WTC11 (cell line): ENCODE results near the gene CCDC137. TPM values are rescaled to one million over a fixed set of nuclear protein-coding genes. Genes with fewer than 3 reads are reported as not detected.

Experiments
- ATAC-seq: fragments of 200-7000 bp; cut with Tn5 transposase; 2 replicates; pipeline ENCODE4 v1.10.0; 2021; ENCODE audit warnings: mild to moderate bottlenecking, moderate library complexity
- CTCF ChIA-PET: fragments of 300-600 bp; sonication (Branson Sonifier 250); formaldehyde crosslinking; loops from one replicate; lab custom pipeline; 2021; ENCODE audit warnings: antibody characterized with exemption; lab: Charles Lee
- POLR2A ChIA-PET: fragments of 350-600 bp; sonication (Branson Sonifier 250); formaldehyde crosslinking; loops from one replicate; lab custom pipeline; 2021; ENCODE audit warnings: antibody characterized with exemption; lab: Charles Lee
- DNase-seq: peaks from one replicate; pipeline ENCODE4 v3.0.0; 2021; ENCODE audit warnings: low spot score
- H3K27ac Mint-ChIP-seq: 2 replicates; pipeline ENCODE4 v1.8.0; 2021; ENCODE audit warnings: mixed read lengths
- H3K27me3 Mint-ChIP-seq: 2 replicates; pipeline ENCODE4 v1.8.0; 2021; ENCODE audit warnings: low read depth, mild to moderate bottlenecking, moderate library complexity, mixed read lengths
- H3K36me3 Mint-ChIP-seq: 2 replicates; pipeline ENCODE4 v1.8.0; 2021; ENCODE audit warnings: mixed read lengths
- H3K4me1 Mint-ChIP-seq: 2 replicates; pipeline ENCODE4 v1.8.0; 2022; ENCODE audit warnings: mixed read lengths
- H3K4me3 Mint-ChIP-seq: 2 replicates; pipeline ENCODE4 v1.8.0; 2021; ENCODE audit warnings: mild to moderate bottlenecking, moderate library complexity, mixed read lengths
- H3K9me3 Mint-ChIP-seq: 2 replicates; pipeline ENCODE4 v1.8.0; 2021; ENCODE audit warnings: mixed read lengths
- CREB1 ChIP-seq: sonication (generic); formaldehyde crosslinking; IDR thresholded peaks from 2 replicates; pipeline ENCODE4 v1.8.0; 2023; ENCODE audit warnings: mild to moderate bottlenecking, missing genetic modification reagents
- ELF4 ChIP-seq: sonication (generic); formaldehyde crosslinking; IDR thresholded peaks from 2 replicates; pipeline ENCODE4 v1.8.1; 2022; ENCODE audit warnings: low read depth, mild to moderate bottlenecking, moderate library complexity, missing genetic modification reagents
- KAT7 ChIP-seq: sonication (generic); formaldehyde crosslinking; IDR thresholded peaks from 2 replicates; pipeline ENCODE4 v1.8.1; 2023; ENCODE audit warnings: missing genetic modification reagents, mild to moderate bottlenecking, borderline replicate concordance
- MYBL2 ChIP-seq: sonication (generic); formaldehyde crosslinking; IDR thresholded peaks from 2 replicates; pipeline ENCODE4 v1.8.1; 2023; ENCODE audit warnings: mild to moderate bottlenecking, moderate library complexity, missing genetic modification reagents
- NFATC4 ChIP-seq: fragments of 250-450 bp; sonication (Bioruptor Pico); IDR thresholded peaks from 2 replicates; pipeline ENCODE4 v1.9.0; 2021; ENCODE audit warnings: mild to moderate bottlenecking
- NR1H2 ChIP-seq: sonication (generic); formaldehyde crosslinking; IDR thresholded peaks from 2 replicates; pipeline ENCODE4 v1.9.0; 2021; ENCODE audit warnings: mild to moderate bottlenecking, moderate library complexity, missing genetic modification reagents
- RELA ChIP-seq: sonication (generic); formaldehyde crosslinking; IDR thresholded peaks from 2 replicates; pipeline ENCODE4 v1.8.1; 2022; ENCODE audit warnings: missing genetic modification reagents, mild to moderate bottlenecking, borderline replicate concordance
- RORB ChIP-seq: fragments of 250-450 bp; sonication (Bioruptor Pico); IDR thresholded peaks from 2 replicates; pipeline ENCODE4 v1.9.0; 2021; ENCODE audit warnings: mild to moderate bottlenecking
- SMAD4 ChIP-seq: sonication (generic); formaldehyde crosslinking; IDR thresholded peaks from 2 replicates; pipeline ENCODE4 v1.8.0; 2022; ENCODE audit warnings: mild to moderate bottlenecking, missing genetic modification reagents
- ZNF121 ChIP-seq: sonication (generic); formaldehyde crosslinking; IDR thresholded peaks from 2 replicates; pipeline ENCODE4 v1.8.0; 2023; ENCODE audit warnings: missing genetic modification reagents
- ZNF396 ChIP-seq: fragments of 250-450 bp; sonication (Bioruptor Pico); IDR thresholded peaks from 2 replicates; pipeline ENCODE4 v1.8.0; 2021; ENCODE audit warnings: mild to moderate bottlenecking, moderate library complexity, borderline replicate concordance
- total RNA-seq: library from RNA; stranded (reverse); gene quantifications from 3 replicates; pipeline ENCODE4 v1.2.3, GENCODE V29; 2021
- TF ChIP-seq, protein P1 (sequence below): fragments of 250-450 bp; sonication (Bioruptor Pico); IDR thresholded peaks from 2 replicates; pipeline ENCODE4 v1.9.0; 2021; ENCODE audit warnings: mild to moderate bottlenecking, borderline replicate concordance
- TF ChIP-seq, protein P2 (sequence below): sonication (generic); formaldehyde crosslinking; IDR thresholded peaks from 2 replicates; pipeline ENCODE4 v1.8.0; 2023; ENCODE audit warnings: missing genetic modification reagents
- TF ChIP-seq, protein P3 (sequence below): sonication (generic); formaldehyde crosslinking; IDR thresholded peaks from 2 replicates; pipeline ENCODE4 v1.8.1; 2022; ENCODE audit warnings: mild to moderate bottlenecking, moderate library complexity, missing genetic modification reagents
- TF ChIP-seq, protein P4 (sequence below): fragments of 250-450 bp; sonication (Bioruptor Pico); IDR thresholded peaks from 2 replicates; pipeline ENCODE4 v1.9.0; 2021; ENCODE audit warnings: mild to moderate bottlenecking

CCDC137 gene
- total RNA-seq, 1 experiment from 2014 or later = 36.8 TPM

DNA sequence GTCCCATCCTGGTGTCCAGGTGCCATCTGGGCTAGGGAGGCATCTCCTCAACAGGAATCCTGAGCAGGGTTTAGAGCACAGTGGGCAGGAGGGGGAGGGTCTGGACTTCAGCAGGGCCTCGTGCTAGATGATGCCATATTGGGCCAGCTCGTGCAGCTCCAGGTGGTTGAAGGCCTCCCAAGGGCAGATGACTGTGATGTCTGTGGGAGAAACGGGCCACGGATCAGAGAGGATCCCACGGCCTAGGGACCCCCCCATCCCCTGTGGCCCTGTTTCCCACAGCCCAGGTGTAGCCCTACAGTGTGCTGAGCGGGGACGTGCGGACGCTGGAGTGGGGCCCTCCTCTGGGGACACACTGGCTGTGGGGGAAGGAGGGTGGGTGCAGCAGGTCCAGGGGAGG lies 15.6 kb upstream of the CCDC137 start:
- Mint-ChIP-seq H3K36me3 (no peaks in the 10 kb centered on the region), H3K4me3 (no peak overlapping the region), H3K9me3 (no peaks in the 10 kb centered on the region), H3K4me1 (peaks cover 29% of the 10 kb centered on the region), H3K27me3 (peaks cover 38% of the 10 kb centered on the region), H3K27ac (no peak overlapping the region)
- POLR2A ChIA-PET = no interaction called here
- DNase-seq (no peak), ATAC-seq (no peak)
- TF ChIP-seq, protein P1, sequence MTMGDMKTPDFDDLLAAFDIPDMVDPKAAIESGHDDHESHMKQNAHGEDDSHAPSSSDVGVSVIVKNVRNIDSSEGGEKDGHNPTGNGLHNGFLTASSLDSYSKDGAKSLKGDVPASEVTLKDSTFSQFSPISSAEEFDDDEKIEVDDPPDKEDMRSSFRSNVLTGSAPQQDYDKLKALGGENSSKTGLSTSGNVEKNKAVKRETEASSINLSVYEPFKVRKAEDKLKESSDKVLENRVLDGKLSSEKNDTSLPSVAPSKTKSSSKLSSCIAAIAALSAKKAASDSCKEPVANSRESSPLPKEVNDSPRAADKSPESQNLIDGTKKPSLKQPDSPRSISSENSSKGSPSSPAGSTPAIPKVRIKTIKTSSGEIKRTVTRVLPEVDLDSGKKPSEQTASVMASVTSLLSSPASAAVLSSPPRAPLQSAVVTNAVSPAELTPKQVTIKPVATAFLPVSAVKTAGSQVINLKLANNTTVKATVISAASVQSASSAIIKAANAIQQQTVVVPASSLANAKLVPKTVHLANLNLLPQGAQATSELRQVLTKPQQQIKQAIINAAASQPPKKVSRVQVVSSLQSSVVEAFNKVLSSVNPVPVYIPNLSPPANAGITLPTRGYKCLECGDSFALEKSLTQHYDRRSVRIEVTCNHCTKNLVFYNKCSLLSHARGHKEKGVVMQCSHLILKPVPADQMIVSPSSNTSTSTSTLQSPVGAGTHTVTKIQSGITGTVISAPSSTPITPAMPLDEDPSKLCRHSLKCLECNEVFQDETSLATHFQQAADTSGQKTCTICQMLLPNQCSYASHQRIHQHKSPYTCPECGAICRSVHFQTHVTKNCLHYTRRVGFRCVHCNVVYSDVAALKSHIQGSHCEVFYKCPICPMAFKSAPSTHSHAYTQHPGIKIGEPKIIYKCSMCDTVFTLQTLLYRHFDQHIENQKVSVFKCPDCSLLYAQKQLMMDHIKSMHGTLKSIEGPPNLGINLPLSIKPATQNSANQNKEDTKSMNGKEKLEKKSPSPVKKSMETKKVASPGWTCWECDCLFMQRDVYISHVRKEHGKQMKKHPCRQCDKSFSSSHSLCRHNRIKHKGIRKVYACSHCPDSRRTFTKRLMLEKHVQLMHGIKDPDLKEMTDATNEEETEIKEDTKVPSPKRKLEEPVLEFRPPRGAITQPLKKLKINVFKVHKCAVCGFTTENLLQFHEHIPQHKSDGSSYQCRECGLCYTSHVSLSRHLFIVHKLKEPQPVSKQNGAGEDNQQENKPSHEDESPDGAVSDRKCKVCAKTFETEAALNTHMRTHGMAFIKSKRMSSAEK (CRISPR knock-in tag) = no peak
- TF ChIP-seq NR1H2 (no peak), NFATC4 (no peak), ZNF396 (CRISPR knock-in tag) (no peak), ZNF121 (CRISPR knock-in tag) (no peak), KAT7 (CRISPR knock-in tag) (no peak), MYBL2 (CRISPR knock-in tag) (no peak), SMAD4 (CRISPR knock-in tag) (no peak), CREB1 (CRISPR knock-in tag) (no peak)
- TF ChIP-seq, protein P2, sequence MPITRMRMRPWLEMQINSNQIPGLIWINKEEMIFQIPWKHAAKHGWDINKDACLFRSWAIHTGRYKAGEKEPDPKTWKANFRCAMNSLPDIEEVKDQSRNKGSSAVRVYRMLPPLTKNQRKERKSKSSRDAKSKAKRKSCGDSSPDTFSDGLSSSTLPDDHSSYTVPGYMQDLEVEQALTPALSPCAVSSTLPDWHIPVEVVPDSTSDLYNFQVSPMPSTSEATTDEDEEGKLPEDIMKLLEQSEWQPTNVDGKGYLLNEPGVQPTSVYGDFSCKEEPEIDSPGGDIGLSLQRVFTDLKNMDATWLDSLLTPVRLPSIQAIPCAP (CRISPR knock-in tag) = no peak
- TF ChIP-seq, protein P3, sequence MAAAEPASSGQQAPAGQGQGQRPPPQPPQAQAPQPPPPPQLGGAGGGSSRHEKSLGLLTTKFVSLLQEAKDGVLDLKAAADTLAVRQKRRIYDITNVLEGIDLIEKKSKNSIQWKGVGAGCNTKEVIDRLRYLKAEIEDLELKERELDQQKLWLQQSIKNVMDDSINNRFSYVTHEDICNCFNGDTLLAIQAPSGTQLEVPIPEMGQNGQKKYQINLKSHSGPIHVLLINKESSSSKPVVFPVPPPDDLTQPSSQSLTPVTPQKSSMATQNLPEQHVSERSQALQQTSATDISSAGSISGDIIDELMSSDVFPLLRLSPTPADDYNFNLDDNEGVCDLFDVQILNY (CRISPR knock-in tag) = no peak
- TF ChIP-seq, protein P4, sequence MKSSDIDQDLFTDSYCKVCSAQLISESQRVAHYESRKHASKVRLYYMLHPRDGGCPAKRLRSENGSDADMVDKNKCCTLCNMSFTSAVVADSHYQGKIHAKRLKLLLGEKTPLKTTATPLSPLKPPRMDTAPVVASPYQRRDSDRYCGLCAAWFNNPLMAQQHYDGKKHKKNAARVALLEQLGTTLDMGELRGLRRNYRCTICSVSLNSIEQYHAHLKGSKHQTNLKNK (CRISPR knock-in tag) = no peak
- CTCF ChIA-PET = interaction anchor here (1.1 kb wide), 1 partner anchor 17 kb away, joined by 3 read pairs; no protein-coding TSS in a partner anchor

DNA sequence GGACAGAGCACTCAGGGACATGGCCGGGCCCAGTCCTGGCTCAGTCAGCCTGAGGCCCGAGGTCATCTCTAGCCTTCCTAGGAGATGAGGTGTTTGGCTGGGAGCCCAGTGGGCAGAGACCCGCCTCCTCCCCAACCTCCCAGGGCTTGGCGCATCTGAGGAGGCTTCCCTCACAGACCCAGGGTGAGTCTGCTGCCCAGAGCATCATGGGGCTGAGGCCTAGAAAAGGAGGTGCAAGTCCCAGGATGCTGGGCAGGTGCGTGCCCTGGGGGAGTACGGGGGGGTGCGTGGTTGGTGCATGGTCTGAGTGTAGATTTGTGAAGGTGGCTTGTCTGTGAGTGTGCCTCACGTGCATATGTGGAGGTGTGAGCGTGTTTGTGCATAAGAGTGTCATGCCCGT lies 14.8 kb upstream of the CCDC137 start:
- DNase-seq = no peak
- TF ChIP-seq RORB (CRISPR knock-in tag) (no peak), ELF4 (CRISPR knock-in tag) (no peak)
- CTCF ChIA-PET = no interaction called here
- H3K36me3 Mint-ChIP-seq = no peaks in the 10 kb centered on the region
- H3K27ac Mint-ChIP-seq = no peak overlapping the region
- H3K4me3 Mint-ChIP-seq = no peak overlapping the region
- ATAC-seq = no peak
- peaks cover 37% of the 10 kb centered on the region for H3K27me3 Mint-ChIP-seq
- peaks cover 29% of the 10 kb centered on the region for H3K4me1 Mint-ChIP-seq
- POLR2A ChIA-PET = no interaction called here
- H3K9me3 Mint-ChIP-seq = no peaks in the 10 kb centered on the region

DNA sequence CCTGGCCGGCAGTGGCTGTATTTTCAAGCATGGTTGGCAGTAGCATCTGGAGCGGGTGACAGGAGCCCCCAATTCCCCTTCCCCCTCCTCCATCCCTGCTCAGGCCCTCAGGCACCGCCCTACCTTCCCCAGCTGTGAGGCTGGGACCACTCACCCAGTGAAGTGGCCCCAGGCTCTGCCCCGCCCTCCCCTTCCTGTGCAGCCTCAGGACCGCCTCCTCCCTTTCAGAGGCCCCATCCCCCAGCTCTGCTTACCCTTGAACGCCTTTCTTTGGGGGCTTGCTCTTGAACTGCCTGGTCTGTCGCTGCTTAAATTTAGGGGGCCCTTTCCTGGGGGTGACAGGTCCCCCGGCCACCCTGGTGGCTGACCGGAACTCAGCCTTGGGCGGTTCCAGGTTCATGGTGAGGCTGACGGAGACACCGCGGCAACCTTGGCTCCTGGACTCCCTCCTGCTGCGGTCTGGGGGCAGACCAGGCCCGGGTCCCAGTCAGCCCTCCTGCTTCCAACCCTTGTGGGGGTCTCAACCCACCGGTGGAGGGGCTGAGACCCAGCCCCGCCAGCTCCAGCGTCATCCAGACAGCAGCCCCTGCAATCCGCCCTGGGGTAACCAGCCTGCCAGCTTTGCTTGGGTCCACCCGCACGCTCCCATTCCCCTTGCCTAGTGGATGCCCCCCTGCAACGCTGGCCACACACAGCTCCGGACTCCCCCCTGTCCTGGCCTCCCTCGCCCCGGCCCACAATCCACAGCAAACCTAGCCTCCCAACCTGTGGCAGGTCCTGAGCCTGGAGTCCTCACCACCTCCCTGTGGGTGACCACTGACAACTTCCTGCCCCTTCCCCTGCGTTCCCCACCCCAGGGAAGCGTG lies 13.4 kb upstream of the CCDC137 start:
- Mint-ChIP-seq H3K9me3 (no peaks in the 10 kb centered on the region), H3K27ac (no peak overlapping the region), H3K4me3 (peak overlapping the region; percentile 47), H3K4me1 (peaks cover 22% of the 10 kb centered on the region), H3K27me3 (peaks cover 25% of the 10 kb centered on the region), H3K36me3 (no peaks in the 10 kb centered on the region)
- ChIA-PET CTCF (interaction anchor here (0.7 kb wide), 1 partner anchor 726 kb away, joined by 3 read pairs; no protein-coding TSS in a partner anchor), POLR2A (no interaction called here)
- ATAC-seq = peak; percentile 75
- DNase-seq = peak; percentile 58
- 0 out of 2 replicates have a peak, but pooled peaks have one; percentile 31 for TF ChIP-seq RELA
- TF ChIP-seq, protein P1 (CRISPR knock-in tag) = no peak
- TF ChIP-seq, all 79 proteins: peak for 1
